ENCODE data around the gene CERCAM. TPM values are rescaled to one million over a fixed set of nuclear protein-coding genes. Genes with fewer than 3 reads are reported as not detected.

The CERCAM gene
- total and polyA plus RNA-seq, 3 experiments from 2014 or later: 1.1 to 2.6 (median 1.9) TPM

- Histone ChIP-seq H3K36me3 (ENCODE audit: insufficient read depth, low read length) (peaks cover 6% of the 10 kb centered on the region), H3K4me3 (ENCODE audit: low read length) (no peak overlapping the region), H3K27me3 (ENCODE audit: insufficient read depth, low read length, poor library complexity, severe bottlenecking) (no peaks in the 10 kb centered on the region), H3K9me3 (ENCODE audit: low read length) (no peaks in the 10 kb centered on the region), H3K4me1 (ENCODE audit: insufficient read depth, low read length) (peaks cover 7% of the 10 kb centered on the region), H3K27ac (ENCODE audit: low read depth, low read length) (no peak overlapping the region)
- POLR2A ChIA-PET: no interaction called here
- CTCF ChIA-PET: interaction anchor here (1.1 kb wide), 1 partner anchor 31 kb away, joined by 3 read pairs; no protein-coding TSS in a partner anchor
- DNase-seq: no peak
- H3K27me3 Mint-ChIP-seq: no peaks in the 10 kb centered on the region
- no peak overlapping the region for H3K4me3 Mint-ChIP-seq
- peaks cover 10 to 55% (median 13%) of the 10 kb centered on the region in 3 donors for H3K36me3 Mint-ChIP-seq
- H3K9me3 Mint-ChIP-seq: no peaks in the 10 kb centered on the region
- H3K27ac Mint-ChIP-seq: no peak overlapping the region
- H3K4me1 Mint-ChIP-seq: peaks cover 3 to 4% (median 4%) of the 10 kb centered on the region in 3 donors
Measured at GRCh38 chr9:128469070-128469469, 48.4 kb downstream of the CERCAM start.

DNA sequence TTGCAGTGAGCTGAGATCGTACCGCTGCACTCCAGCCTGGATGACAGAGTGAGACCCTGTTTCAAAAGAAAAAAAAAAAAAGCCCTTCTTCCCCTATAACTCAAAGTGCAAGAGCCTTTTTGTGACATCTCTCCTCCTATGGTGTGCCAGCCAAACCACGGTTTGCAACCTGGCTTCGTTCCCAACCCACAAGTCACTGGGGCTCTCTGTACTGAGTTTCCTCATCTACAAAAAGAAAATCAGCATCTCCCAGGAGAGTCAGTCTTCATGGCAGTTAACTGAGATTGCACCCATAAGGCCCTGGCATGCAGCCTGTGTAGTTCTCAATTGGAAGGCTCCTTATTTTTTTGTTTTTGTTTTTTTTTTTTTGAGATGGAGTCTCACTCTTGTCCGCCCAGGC lies 49.9 kb downstream of the CERCAM start:
- Mint-ChIP-seq H3K4me3 (no peak overlapping the region), H3K4me1 (peaks cover 3 to 4% (median 4%) of the 10 kb centered on the region in 3 donors), H3K9me3 (no peaks in the 10 kb centered on the region), H3K36me3 (peaks cover 14 to 61% (median 17%) of the 10 kb centered on the region in 3 donors), H3K27ac (peak overlapping the region in 5 of 8 donors; percentile 30 to 92 (median 82)), H3K27me3 (no peaks in the 10 kb centered on the region)
- CTCF ChIA-PET: interaction anchor here (1.0 kb wide), 1 partner anchor 14 kb away, joined by 3 read pairs; no protein-coding TSS in a partner anchor
- peak in 2 of 5 donors; percentile 10 to 49 for DNase-seq
- H3K4me1 ChIP-seq (ENCODE audit: insufficient read depth, low read length): peaks cover 7% of the 10 kb centered on the region
- H3K27me3 ChIP-seq (ENCODE audit: insufficient read depth, low read length, poor library complexity, severe bottlenecking): no peaks in the 10 kb centered on the region
- H3K36me3 ChIP-seq (ENCODE audit: insufficient read depth, low read length): peaks cover 6% of the 10 kb centered on the region
- H3K27ac ChIP-seq (ENCODE audit: low read depth, low read length): no peak overlapping the region
- H3K4me3 ChIP-seq (ENCODE audit: low read length): no peak overlapping the region
- POLR2A ChIA-PET: no interaction called here
- no peaks in the 10 kb centered on the region for H3K9me3 ChIP-seq (ENCODE audit: low read length)

DNA sequence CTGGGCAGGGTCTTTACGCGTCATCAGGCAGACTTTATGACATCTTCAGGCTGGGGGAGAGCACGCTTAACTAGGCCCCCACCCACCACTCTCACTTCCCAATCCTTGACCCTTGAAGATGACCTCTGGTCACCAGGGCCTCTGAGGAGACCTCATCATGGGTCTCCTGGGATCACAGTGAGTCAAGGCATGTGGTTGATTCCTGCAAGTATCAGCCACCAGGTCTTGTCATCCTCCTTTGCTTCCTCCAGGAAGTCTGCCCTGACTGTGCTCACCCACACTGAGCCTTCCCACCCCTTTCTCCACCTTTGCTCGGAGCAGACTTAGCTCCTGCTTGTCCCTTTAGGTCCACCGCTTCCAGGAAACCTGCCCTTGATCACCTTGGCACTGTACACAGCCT lies 52.4 kb downstream of the CERCAM start:
- Histone ChIP-seq H3K27me3 (ENCODE audit: insufficient read depth, low read length, poor library complexity, severe bottlenecking) (no peaks in the 10 kb centered on the region), H3K36me3 (ENCODE audit: insufficient read depth, low read length) (peaks cover 6% of the 10 kb centered on the region), H3K9me3 (ENCODE audit: low read length) (no peaks in the 10 kb centered on the region), H3K4me1 (ENCODE audit: insufficient read depth, low read length) (peaks cover 7% of the 10 kb centered on the region), H3K27ac (ENCODE audit: low read depth, low read length) (no peak overlapping the region), H3K4me3 (ENCODE audit: low read length) (no peak overlapping the region)
- peaks cover 18 to 61% (median 21%) of the 10 kb centered on the region in 3 donors for H3K36me3 Mint-ChIP-seq
- H3K9me3 Mint-ChIP-seq: no peaks in the 10 kb centered on the region
- no peaks in the 10 kb centered on the region for H3K27me3 Mint-ChIP-seq
- ChIA-PET CTCF (no interaction called here), POLR2A (no interaction called here)
- H3K27ac Mint-ChIP-seq: peak overlapping the region in 3 of 8 donors; percentile 23 to 72 (median 47)
- no peak overlapping the region for H3K4me3 Mint-ChIP-seq
- DNase-seq: no peak
- peaks cover 3 to 4% (median 4%) of the 10 kb centered on the region in 3 donors for H3K4me1 Mint-ChIP-seq

DNA sequence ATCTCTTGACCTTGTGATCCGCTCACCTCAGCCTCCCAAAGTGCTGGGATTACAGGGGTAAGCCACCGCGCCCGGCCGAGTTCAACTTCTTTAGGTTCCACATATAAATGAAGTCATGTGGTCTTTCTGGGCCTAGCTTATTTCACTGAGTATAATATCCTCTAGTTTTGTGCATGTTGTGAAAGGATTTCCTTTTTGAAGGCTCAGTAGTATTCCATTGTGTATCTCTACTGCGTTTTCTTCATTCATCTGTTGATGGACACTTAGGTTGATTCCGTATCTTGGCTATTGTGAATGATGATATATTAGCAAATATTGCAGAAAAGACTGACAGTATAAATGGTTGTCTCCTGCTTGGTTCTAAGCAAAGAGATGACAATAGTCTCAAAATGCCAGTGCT lies 55.2 kb downstream of the CERCAM start:
- ChIA-PET POLR2A (no interaction called here), CTCF (no interaction called here)
- Mint-ChIP-seq H3K27me3 (no peaks in the 10 kb centered on the region), H3K4me3 (no peak overlapping the region), H3K4me1 (no peaks in the 10 kb centered on the region), H3K27ac (no peak overlapping the region), H3K9me3 (no peaks in the 10 kb centered on the region), H3K36me3 (peaks cover 16 to 66% (median 26%) of the 10 kb centered on the region in 3 donors)
- no peak overlapping the region for H3K27ac ChIP-seq (ENCODE audit: low read depth, low read length)
- H3K4me1 ChIP-seq (ENCODE audit: insufficient read depth, low read length): no peaks in the 10 kb centered on the region
- H3K9me3 ChIP-seq (ENCODE audit: low read length): no peaks in the 10 kb centered on the region
- no peaks in the 10 kb centered on the region for H3K27me3 ChIP-seq (ENCODE audit: insufficient read depth, low read length, poor library complexity, severe bottlenecking)
- H3K4me3 ChIP-seq (ENCODE audit: low read length): no peak overlapping the region
- DNase-seq: no peak
- peaks cover 11% of the 10 kb centered on the region for H3K36me3 ChIP-seq (ENCODE audit: insufficient read depth, low read length)

- Histone ChIP-seq H3K4me3 (ENCODE audit: low read length) (no peak overlapping the region), H3K9me3 (ENCODE audit: low read length) (no peaks in the 10 kb centered on the region), H3K36me3 (ENCODE audit: insufficient read depth, low read length) (peaks cover 22% of the 10 kb centered on the region), H3K27ac (ENCODE audit: low read depth, low read length) (no peak overlapping the region), H3K27me3 (ENCODE audit: insufficient read depth, low read length, poor library complexity, severe bottlenecking) (no peaks in the 10 kb centered on the region), H3K4me1 (ENCODE audit: insufficient read depth, low read length) (no peaks in the 10 kb centered on the region)
- H3K27ac Mint-ChIP-seq: peak overlapping the region in 1 of 8 donors; percentile 52
- no peaks in the 10 kb centered on the region for H3K4me1 Mint-ChIP-seq
- ChIA-PET POLR2A (no interaction called here), CTCF (interaction anchor here (1.1 kb wide), 1 partner anchor 41 kb away, joined by 3 read pairs; no protein-coding TSS in a partner anchor)
- H3K4me3 Mint-ChIP-seq: no peak overlapping the region
- H3K9me3 Mint-ChIP-seq: no peaks in the 10 kb centered on the region
- no peaks in the 10 kb centered on the region for H3K27me3 Mint-ChIP-seq
- peaks cover 17 to 65% (median 27%) of the 10 kb centered on the region in 3 donors for H3K36me3 Mint-ChIP-seq
- no peak for DNase-seq
Measured at GRCh38 chr9:128479262-128479661, 58.6 kb downstream of the CERCAM start.

DNA sequence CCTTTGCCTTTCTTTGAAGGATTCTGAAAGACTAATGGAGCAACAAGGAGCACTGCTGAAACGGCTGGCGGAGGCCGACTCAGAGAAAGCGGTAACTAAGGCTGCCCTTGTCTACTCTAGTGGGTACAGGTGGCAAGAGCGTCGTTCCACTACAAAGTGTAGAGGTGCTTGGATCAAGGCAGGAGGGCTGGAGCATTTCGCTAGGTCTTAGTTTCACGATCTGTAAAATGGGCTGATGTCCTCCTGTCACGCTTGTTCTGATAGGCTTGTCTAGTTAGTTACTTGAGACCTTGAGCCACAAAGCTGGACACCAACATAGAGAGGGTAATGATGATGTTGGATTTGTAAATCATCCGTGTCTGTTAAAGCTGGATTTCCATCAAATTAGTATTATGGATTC lies 60.9 kb downstream of the CERCAM start:
- H3K27me3 Mint-ChIP-seq: no peaks in the 10 kb centered on the region
- no peaks in the 10 kb centered on the region for H3K4me1 Mint-ChIP-seq
- H3K4me1 ChIP-seq (ENCODE audit: insufficient read depth, low read length): no peaks in the 10 kb centered on the region
- no peaks in the 10 kb centered on the region for H3K9me3 ChIP-seq (ENCODE audit: low read length)
- H3K27ac ChIP-seq (ENCODE audit: low read depth, low read length): no peak overlapping the region
- no peaks in the 10 kb centered on the region for H3K27me3 ChIP-seq (ENCODE audit: insufficient read depth, low read length, poor library complexity, severe bottlenecking)
- no peak overlapping the region for H3K4me3 ChIP-seq (ENCODE audit: low read length)
- CTCF ChIA-PET: no interaction called here
- peaks cover 6 to 69% (median 24%) of the 10 kb centered on the region in 3 donors for H3K36me3 Mint-ChIP-seq
- POLR2A ChIA-PET: no interaction called here
- DNase-seq: no peak
- H3K4me3 Mint-ChIP-seq: no peak overlapping the region
- peaks cover 32% of the 10 kb centered on the region for H3K36me3 ChIP-seq (ENCODE audit: insufficient read depth, low read length)
- H3K9me3 Mint-ChIP-seq: no peaks in the 10 kb centered on the region
- peak overlapping the region in 1 of 8 donors; percentile 73 for H3K27ac Mint-ChIP-seq

GRCh38 chr9:128482186-128482585 lies 61.5 kb downstream of the CERCAM start:
- Mint-ChIP-seq H3K27me3 (no peaks in the 10 kb centered on the region), H3K4me3 (no peak overlapping the region), H3K4me1 (no peaks in the 10 kb centered on the region), H3K9me3 (no peaks in the 10 kb centered on the region), H3K36me3 (peaks cover 6 to 75% (median 28%) of the 10 kb centered on the region in 3 donors), H3K27ac (peak overlapping the region in 1 of 8 donors; percentile 61)
- Histone ChIP-seq H3K4me3 (ENCODE audit: low read length) (no peak overlapping the region), H3K9me3 (ENCODE audit: low read length) (no peaks in the 10 kb centered on the region), H3K27ac (ENCODE audit: low read depth, low read length) (no peak overlapping the region), H3K4me1 (ENCODE audit: insufficient read depth, low read length) (no peaks in the 10 kb centered on the region), H3K36me3 (ENCODE audit: insufficient read depth, low read length) (peaks cover 38% of the 10 kb centered on the region), H3K27me3 (ENCODE audit: insufficient read depth, low read length, poor library complexity, severe bottlenecking) (no peaks in the 10 kb centered on the region)
- DNase-seq: no peak
- POLR2A ChIA-PET: no interaction called here
- CTCF ChIA-PET: no interaction called here

- Histone ChIP-seq H3K9me3 (ENCODE audit: low read length) (no peaks in the 10 kb centered on the region), H3K27me3 (ENCODE audit: insufficient read depth, low read length, poor library complexity, severe bottlenecking) (no peaks in the 10 kb centered on the region), H3K27ac (ENCODE audit: low read depth, low read length) (no peak overlapping the region), H3K36me3 (ENCODE audit: insufficient read depth, low read length) (peaks cover 27% of the 10 kb centered on the region), H3K4me3 (ENCODE audit: low read length) (no peak overlapping the region), H3K4me1 (ENCODE audit: insufficient read depth, low read length) (no peaks in the 10 kb centered on the region)
- ChIA-PET POLR2A (interaction anchor here (0.6 kb wide), 1 partner anchor 129 kb away, joined by 3 read pairs; no protein-coding TSS in a partner anchor), CTCF (interaction anchor here (1.5 kb wide), 1 partner anchor 14 kb away, joined by 3 read pairs; no protein-coding TSS in a partner anchor)
- peak overlapping the region in 2 of 8 donors; percentile 4 to 43 for H3K27ac Mint-ChIP-seq
- no peaks in the 10 kb centered on the region for H3K4me1 Mint-ChIP-seq
- H3K9me3 Mint-ChIP-seq: no peaks in the 10 kb centered on the region
- H3K4me3 Mint-ChIP-seq: no peak overlapping the region
- no peak for DNase-seq
- H3K36me3 Mint-ChIP-seq: peaks cover 10 to 84% (median 27%) of the 10 kb centered on the region in 3 donors
- no peaks in the 10 kb centered on the region for H3K27me3 Mint-ChIP-seq
Measured at GRCh38 chr9:128484686-128485413, 64.2 kb downstream of the CERCAM start.
